ENCODE data around the gene NUP188.

DNA sequence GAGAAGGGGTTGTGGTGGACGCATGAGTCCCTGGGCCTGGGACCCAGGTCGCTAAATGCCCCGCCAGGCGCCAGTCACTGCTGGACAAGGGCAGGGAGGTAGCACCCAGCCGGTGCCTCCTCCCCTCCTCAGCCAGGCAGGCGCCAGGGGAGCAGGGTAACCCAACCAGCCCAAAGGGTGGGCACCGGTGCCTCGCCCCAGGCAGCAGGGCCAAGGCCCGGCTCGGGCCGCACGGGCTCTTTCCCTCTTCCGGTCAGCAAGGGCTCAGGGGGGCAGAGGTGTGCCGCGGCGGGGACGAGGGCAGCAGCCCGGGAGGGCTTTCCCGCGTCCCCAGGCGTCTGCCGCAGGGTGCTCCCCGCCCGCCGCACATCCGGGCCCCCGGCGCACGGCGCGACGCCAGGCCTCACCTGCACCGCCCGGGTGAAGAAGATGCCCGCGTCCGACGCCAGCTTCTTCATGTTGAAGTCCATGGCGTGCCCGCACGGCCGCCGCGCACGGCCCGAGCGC is 80.2 kb downstream of the NUP188 start:
- no peak for TF ChIP-seq CTCF (IDR thresholded peaks at IDR 0.05; ENCODE audit: extremely low read depth in 1 of 2, insufficient read depth in 1 of 2, low read depth in 1 of 2, low read length in 2 of 2)
- no peak for TF ChIP-seq FOS (IDR thresholded peaks at IDR 0.05; ENCODE audit: borderline replicate concordance, insufficient read depth, low read length)
- no peak for TF ChIP-seq POLR2A (IDR thresholded peaks at IDR 0.05; ENCODE audit: low read depth, low read length)
- TF ChIP-seq EZH2 (IDR thresholded peaks at IDR 0.05; ENCODE audit: borderline replicate concordance, low read depth, low read length, severe bottlenecking), result no peak

Data from endothelial cell of umbilical vein (primary cell).